H1 (cell line): ENCODE data around the gene RAMP2. TPM values are rescaled to one million over a fixed set of nuclear protein-coding genes. Genes with fewer than 3 reads are reported as not detected.
A peak's percentile ranks its signal among the peaks of the same experiment; 100 is the strongest.

Experiments
- ASH2L ChIP-seq: fragments of 200-600, 300-600 bp; sonication (generic); IDR thresholded peaks from one replicate; pipeline ENCODE4 v1.7.1; 2017; ENCODE audit warnings: low read length
- BCL11A ChIP-seq, 2 experiments: IDR thresholded peaks; one replicate each; pipeline ENCODE4 v1.6.1; 2011; ENCODE audit warnings: low read depth in 2 of 2, low read length in 2 of 2, mild to moderate bottlenecking in 2 of 2
- CEBPB ChIP-seq: IDR thresholded peaks from 2 replicates; pipeline ENCODE4 v1.6.1; 2012; ENCODE audit warnings: low read depth, low read length
- CHD1 ChIP-seq: IDR thresholded peaks from 2 replicates; pipeline ENCODE4 v1.6.1; 2012; ENCODE audit warnings: low read depth, low read length, improper control_type of control experiment
- CTBP2 ChIP-seq: IDR thresholded peaks from 2 replicates; pipeline ENCODE4 v1.7.0; 2011; ENCODE audit warnings: borderline replicate concordance, mild to moderate bottlenecking, moderate library complexity, mixed read lengths, low read length; ENCODE audit not compliant: insufficient read depth, insufficient read length
- EZH2 ChIP-seq: fragments of 200-600 bp; sonication (generic); IDR thresholded peaks from 2 replicates; pipeline ENCODE4 v1.7.1; 2012; ENCODE audit warnings: low read depth, mild to moderate bottlenecking, moderate library complexity, low read length, inconsistent platforms; ENCODE audit not compliant: severe bottlenecking
- KDM1A ChIP-seq: fragments of 200-600, 300-600 bp; sonication (generic); IDR thresholded peaks from 2 replicates; pipeline ENCODE4 v1.7.1; 2016; ENCODE audit warnings: mild to moderate bottlenecking, low read length, borderline replicate concordance
- KDM5A ChIP-seq: fragments of 200-600 bp; IDR thresholded peaks from 2 replicates; pipeline ENCODE4 v1.7.1; 2012; ENCODE audit warnings: mild to moderate bottlenecking, low read length, inconsistent platforms, mixed read lengths
- MAFK ChIP-seq: IDR thresholded peaks from 2 replicates; pipeline ENCODE4 v1.6.1; 2012; ENCODE audit warnings: low read depth, mild to moderate bottlenecking, improper control_type of control experiment, low read length
- NRF1 ChIP-seq: IDR thresholded peaks from 2 replicates; pipeline ENCODE4 v1.6.1; 2011; ENCODE audit warnings: mild to moderate bottlenecking, low read depth, low read length, improper control_type of control experiment
- SP2 ChIP-seq: IDR thresholded peaks from 2 replicates; pipeline ENCODE4 v1.6.1; 2012; ENCODE audit warnings: mild to moderate bottlenecking, low read length, inconsistent platforms
- SP4 ChIP-seq: IDR thresholded peaks from 2 replicates; pipeline ENCODE4 v1.6.1; 2012; ENCODE audit warnings: low read length, inconsistent platforms
- TAF1 ChIP-seq: IDR thresholded peaks from 2 replicates; pipeline ENCODE4 v1.6.1; 2011; ENCODE audit warnings: mild to moderate bottlenecking, low read depth, low read length
- TBP ChIP-seq: IDR thresholded peaks from 2 replicates; pipeline ENCODE4 v1.6.1; 2011; ENCODE audit warnings: low read depth, low read length, improper control_type of control experiment
- polyA plus RNA-seq, 7 experiments: library from polyadenylated mRNA; depleted of rRNA in 3 of 7; stranded (reverse) in 5 of 7; unstranded in 2 of 7; fragments of >200 nt in 5 of 7; fragments of 200-250 nt in 2 of 7; gene quantifications; 1 replicate in 5 of 7; 2 replicates in 1 of 7; 4 replicates in 1 of 7; pipeline versions ENCODE4 v1.2.1 to v1.2.3, GENCODE V29; 2011 to 2013; ENCODE audit warnings: missing spikeins in 2 of 7, mixed read lengths in 2 of 7
- total RNA-seq: library from RNA; stranded (reverse); fragmentation: NEBNext Ultra II Directional; extraction: Animal tissue kit (Norgen Biotek cat#: 25700); gene quantifications from 2 replicates; pipeline ENCODE4 v1.2.1, GENCODE V29; 2021
- TF ChIP-seq, protein P1 (sequence below): IDR thresholded peaks from 2 replicates; pipeline ENCODE4 v1.6.1; 2012; ENCODE audit warnings: inconsistent platforms

Gene RAMP2
- total and polyA plus RNA-seq, 2 of the 8 experiments (the other 6 are each of a cell fraction or from before 2014, with no cell fraction given) = 13.4 to 41.7 TPM

- TF ChIP-seq EZH2 (no peak), TBP (peak; percentile 95), SP2 (no peak), CEBPB (no peak), SP4 (0 out of 2 replicates have a peak, but pooled peaks have one; percentile 22), KDM5A (peak; percentile 87), KDM1A (no peak), CTBP2 (no peak), NRF1 (no peak), BCL11A (IDR thresholded peaks at IDR 0.05; ENCODE audit: low read depth in 2 of 2, low read length in 2 of 2) (no peak), TAF1 (peak; percentile 100), ASH2L (peak; percentile 88), CHD1 (no peak), MAFK (no peak)
- TF ChIP-seq, protein P1, sequence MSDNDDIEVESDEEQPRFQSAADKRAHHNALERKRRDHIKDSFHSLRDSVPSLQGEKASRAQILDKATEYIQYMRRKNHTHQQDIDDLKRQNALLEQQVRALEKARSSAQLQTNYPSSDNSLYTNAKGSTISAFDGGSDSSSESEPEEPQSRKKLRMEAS = peak; percentile 60
These were observed 12.4 kb downstream of the RAMP2 start, which contains the start of gene VPS25 (continued) for GRCh38 chr17:42773290-42774035.
